KMS-11 (cell line): ENCODE data around the gene TAMALIN.

Experiments
- H2AFZ ChIP-seq: fragments of 200-600 bp; sonication (generic); 2 replicates; pipeline ENCODE4 v1.6.1; 2016; ENCODE audit warnings: antibody characterized with exemption, mixed run types, low read depth
- H3K27ac ChIP-seq: fragments of 200-600 bp; sonication (generic); 2 replicates; pipeline ENCODE4 v1.6.1; 2016; ENCODE audit warnings: mild to moderate bottlenecking, mixed run types
- H3K27me3 ChIP-seq: fragments of 200-600 bp; sonication (generic); 2 replicates; pipeline ENCODE4 v1.6.1; 2017; ENCODE audit warnings: mild to moderate bottlenecking, low read depth, mixed run types, moderate library complexity; ENCODE audit not compliant: insufficient read depth
- H3K36me3 ChIP-seq: fragments of 200-600 bp; sonication (generic); 2 replicates; pipeline ENCODE4 v1.6.1; 2017; ENCODE audit warnings: mild to moderate bottlenecking, mixed run types; ENCODE audit not compliant: insufficient read depth
- H3K4me1 ChIP-seq: fragments of 200-600 bp; sonication (generic); 2 replicates; pipeline ENCODE4 v1.6.1; 2016; ENCODE audit warnings: mild to moderate bottlenecking, low read depth, mixed run types; ENCODE audit not compliant: poor library complexity, severe bottlenecking
- H3K4me2 ChIP-seq: fragments of 200-600 bp; sonication (generic); 2 replicates; pipeline ENCODE4 v1.7.0; 2016; ENCODE audit warnings: mild to moderate bottlenecking, mixed run types
- H3K4me3 ChIP-seq: fragments of 200-600 bp; sonication (generic); IDR thresholded peaks from 2 replicates; pipeline ENCODE4 v1.6.1; 2017; ENCODE audit warnings: low read depth, low read length, mixed read lengths; ENCODE audit not compliant: insufficient read depth
- H3K79me2 ChIP-seq: fragments of 200-600 bp; sonication (generic); 2 replicates; pipeline ENCODE4 v1.6.1; 2016; ENCODE audit warnings: low read depth, mixed run types; ENCODE audit not compliant: insufficient read depth
- H3K9ac ChIP-seq: fragments of 200-600 bp; sonication (generic); 2 replicates; pipeline ENCODE4 v1.6.1; 2016; ENCODE audit warnings: mild to moderate bottlenecking, mixed run types
- H4K20me1 ChIP-seq: fragments of 200-600 bp; sonication (generic); 2 replicates; pipeline ENCODE4 v1.6.1; 2016; ENCODE audit warnings: mild to moderate bottlenecking, mixed run types; ENCODE audit not compliant: insufficient read depth
- TF ChIP-seq, protein P1 (sequence below): fragments of 200-600 bp; sonication (generic); conservative IDR thresholded peaks from 2 replicates; pipeline ENCODE4 v1.6.1; 2017; ENCODE audit warnings: low read depth, mild to moderate bottlenecking, antibody characterized with exemption, low read length, moderate library complexity, mixed read lengths

TAMALIN gene

DNA sequence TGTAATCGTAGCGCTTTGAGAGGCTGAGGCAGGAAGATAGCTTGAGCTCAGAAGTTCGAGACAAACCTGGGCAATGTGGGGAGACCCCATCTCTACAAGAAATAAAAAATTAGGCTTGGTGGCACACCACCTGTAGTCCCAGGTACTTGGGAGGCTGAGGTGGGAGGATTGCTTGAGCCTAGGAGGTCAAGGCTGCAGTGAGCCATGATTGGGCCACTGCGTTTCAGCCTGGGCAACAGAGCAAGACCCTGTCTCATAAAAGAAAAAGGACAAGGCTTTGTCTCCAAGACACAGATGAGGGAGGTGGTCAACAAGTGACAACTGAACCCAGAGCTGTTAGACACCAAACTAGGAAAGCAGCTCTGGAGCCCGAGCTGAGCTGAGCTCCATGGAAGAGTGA, 14.5 kb upstream of the TAMALIN start:
- H3K27ac ChIP-seq = no peak overlapping the region
- no peak overlapping the region for H3K4me3 ChIP-seq
- TF ChIP-seq, protein P1, sequence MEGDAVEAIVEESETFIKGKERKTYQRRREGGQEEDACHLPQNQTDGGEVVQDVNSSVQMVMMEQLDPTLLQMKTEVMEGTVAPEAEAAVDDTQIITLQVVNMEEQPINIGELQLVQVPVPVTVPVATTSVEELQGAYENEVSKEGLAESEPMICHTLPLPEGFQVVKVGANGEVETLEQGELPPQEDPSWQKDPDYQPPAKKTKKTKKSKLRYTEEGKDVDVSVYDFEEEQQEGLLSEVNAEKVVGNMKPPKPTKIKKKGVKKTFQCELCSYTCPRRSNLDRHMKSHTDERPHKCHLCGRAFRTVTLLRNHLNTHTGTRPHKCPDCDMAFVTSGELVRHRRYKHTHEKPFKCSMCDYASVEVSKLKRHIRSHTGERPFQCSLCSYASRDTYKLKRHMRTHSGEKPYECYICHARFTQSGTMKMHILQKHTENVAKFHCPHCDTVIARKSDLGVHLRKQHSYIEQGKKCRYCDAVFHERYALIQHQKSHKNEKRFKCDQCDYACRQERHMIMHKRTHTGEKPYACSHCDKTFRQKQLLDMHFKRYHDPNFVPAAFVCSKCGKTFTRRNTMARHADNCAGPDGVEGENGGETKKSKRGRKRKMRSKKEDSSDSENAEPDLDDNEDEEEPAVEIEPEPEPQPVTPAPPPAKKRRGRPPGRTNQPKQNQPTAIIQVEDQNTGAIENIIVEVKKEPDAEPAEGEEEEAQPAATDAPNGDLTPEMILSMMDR = no peak
- no peak overlapping the region for H2AFZ ChIP-seq
- peaks cover 7% of the 10 kb centered on the region for H3K4me1 ChIP-seq
- H4K20me1 ChIP-seq = no peaks in the 10 kb centered on the region
- H3K79me2 ChIP-seq = no peaks in the 10 kb centered on the region
- no peak overlapping the region for H3K9ac ChIP-seq
- H3K4me2 ChIP-seq = no peak overlapping the region
- no peaks in the 10 kb centered on the region for H3K36me3 ChIP-seq
- no peaks in the 10 kb centered on the region for H3K27me3 ChIP-seq

DNA sequence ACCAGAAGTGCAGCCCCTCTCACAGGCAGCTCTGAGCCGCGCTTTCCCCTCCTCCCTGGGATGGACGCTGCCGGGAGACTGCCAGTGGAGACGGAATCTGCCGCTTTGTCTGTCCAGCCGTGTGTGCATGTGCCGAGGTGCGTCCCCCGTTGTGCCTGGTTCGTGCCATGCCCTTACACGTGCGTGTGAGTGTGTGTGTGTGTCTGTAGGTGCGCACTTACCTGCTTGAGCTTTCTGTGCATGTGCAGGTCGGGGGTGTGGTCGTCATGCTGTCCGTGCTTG, 12.3 kb upstream of the TAMALIN start:
- H3K36me3 ChIP-seq = no peaks in the 10 kb centered on the region
- no peaks in the 10 kb centered on the region for H4K20me1 ChIP-seq
- H3K27me3 ChIP-seq = no peaks in the 10 kb centered on the region
- no peak overlapping the region for H3K9ac ChIP-seq
- H3K27ac ChIP-seq = no peak overlapping the region
- no peak overlapping the region for H3K4me2 ChIP-seq
- H2AFZ ChIP-seq = no peak overlapping the region
- peaks cover 7% of the 10 kb centered on the region for H3K4me1 ChIP-seq
- no peak overlapping the region for H3K4me3 ChIP-seq
- TF ChIP-seq, protein P1 = no peak
- no peaks in the 10 kb centered on the region for H3K79me2 ChIP-seq

DNA sequence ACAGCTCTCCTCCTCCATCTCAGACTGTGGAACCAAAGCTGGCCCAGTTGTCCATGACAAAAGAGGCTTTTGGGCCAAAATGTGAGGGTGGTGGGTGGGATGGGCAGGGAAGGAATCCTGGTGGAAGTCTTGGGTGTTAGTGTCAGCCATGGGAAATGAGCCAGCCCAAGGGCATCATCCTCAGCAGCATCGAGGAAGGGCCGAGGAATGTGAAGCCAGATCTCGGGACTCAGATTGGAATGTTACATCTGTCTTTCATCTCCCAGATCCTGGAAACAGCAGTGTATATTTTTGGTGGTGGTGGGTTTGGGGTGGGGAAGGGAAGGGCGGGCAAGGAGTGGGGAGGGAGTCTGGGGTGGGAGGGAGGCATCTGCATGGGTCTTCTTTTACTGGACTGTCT, 11.8 kb upstream of the TAMALIN start:
- no peak overlapping the region for H3K27ac ChIP-seq
- no peaks in the 10 kb centered on the region for H3K79me2 ChIP-seq
- TF ChIP-seq, protein P1 = no peak
- H3K36me3 ChIP-seq = no peaks in the 10 kb centered on the region
- H3K4me2 ChIP-seq = no peak overlapping the region
- H2AFZ ChIP-seq = no peak overlapping the region
- H3K27me3 ChIP-seq = no peaks in the 10 kb centered on the region
- H3K4me1 ChIP-seq = peaks cover 7% of the 10 kb centered on the region
- H3K9ac ChIP-seq = no peak overlapping the region
- no peaks in the 10 kb centered on the region for H4K20me1 ChIP-seq
- no peak overlapping the region for H3K4me3 ChIP-seq

DNA sequence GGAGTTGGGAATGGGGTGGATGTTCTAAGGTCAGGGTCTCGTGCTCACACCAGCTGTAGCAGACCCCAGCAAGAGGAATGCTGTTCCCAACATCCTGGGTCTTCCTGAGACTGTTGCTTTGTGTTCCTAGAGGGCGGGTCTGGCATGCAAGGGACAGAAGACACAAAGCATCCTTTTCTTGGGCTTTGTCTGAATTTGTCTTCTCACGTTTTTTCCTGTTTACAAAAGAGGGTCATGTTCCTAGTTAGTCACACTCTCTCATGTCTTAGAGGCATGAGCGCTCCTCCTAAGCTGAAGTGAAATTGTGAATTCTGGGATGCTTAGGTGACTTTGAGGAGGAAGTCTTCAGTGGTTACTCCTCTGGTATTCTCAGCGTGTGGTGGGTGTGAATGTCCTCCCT, 9.6 kb upstream of the TAMALIN start:
- H3K36me3 ChIP-seq = no peaks in the 10 kb centered on the region
- H3K27ac ChIP-seq = no peak overlapping the region
- TF ChIP-seq, protein P1 = no peak
- no peaks in the 10 kb centered on the region for H4K20me1 ChIP-seq
- no peaks in the 10 kb centered on the region for H3K27me3 ChIP-seq
- no peak overlapping the region for H2AFZ ChIP-seq
- H3K4me1 ChIP-seq = peaks cover 7% of the 10 kb centered on the region
- no peak overlapping the region for H3K4me2 ChIP-seq
- no peak overlapping the region for H3K9ac ChIP-seq
- no peak overlapping the region for H3K4me3 ChIP-seq
- no peaks in the 10 kb centered on the region for H3K79me2 ChIP-seq

DNA sequence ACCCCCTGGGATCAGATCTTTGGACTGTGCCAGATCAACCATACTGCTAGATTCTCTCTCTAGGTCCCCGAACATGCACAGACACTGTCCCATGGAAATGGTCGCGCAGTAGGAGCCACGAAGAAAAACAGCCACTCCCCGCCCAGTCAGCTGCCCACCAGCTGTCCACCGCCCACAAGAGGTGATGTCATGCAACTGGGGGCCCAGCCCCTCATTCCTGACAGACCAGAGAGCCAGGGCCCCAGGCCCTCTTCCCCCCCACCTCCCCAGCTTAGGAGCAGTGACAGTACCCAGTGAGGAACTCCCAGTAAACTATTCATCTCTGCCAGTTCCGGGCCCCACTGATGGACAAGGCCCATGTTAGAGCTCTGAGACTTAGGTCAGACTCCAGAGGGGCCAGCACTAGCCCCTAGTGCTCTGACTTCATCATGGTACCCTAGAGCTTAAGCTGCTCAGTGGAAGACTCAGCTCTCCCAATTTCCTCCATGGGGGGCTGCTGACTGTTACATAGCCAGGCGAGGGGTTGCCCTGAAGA, 3.7 kb upstream of the TAMALIN start:
- Histone ChIP-seq H4K20me1 (no peaks in the 10 kb centered on the region), H3K27me3 (peaks cover 31% of the 10 kb centered on the region), H3K9ac (no peak overlapping the region), H3K27ac (no peak overlapping the region), H3K4me2 (no peak overlapping the region), H3K36me3 (no peaks in the 10 kb centered on the region), H3K4me3 (no peak overlapping the region), H3K79me2 (no peaks in the 10 kb centered on the region), H2AFZ (no peak overlapping the region), H3K4me1 (no peaks in the 10 kb centered on the region)
- TF ChIP-seq, protein P1 = no peak
